ENCODE data around the gene CEP128.

CEP128 gene

DNA sequence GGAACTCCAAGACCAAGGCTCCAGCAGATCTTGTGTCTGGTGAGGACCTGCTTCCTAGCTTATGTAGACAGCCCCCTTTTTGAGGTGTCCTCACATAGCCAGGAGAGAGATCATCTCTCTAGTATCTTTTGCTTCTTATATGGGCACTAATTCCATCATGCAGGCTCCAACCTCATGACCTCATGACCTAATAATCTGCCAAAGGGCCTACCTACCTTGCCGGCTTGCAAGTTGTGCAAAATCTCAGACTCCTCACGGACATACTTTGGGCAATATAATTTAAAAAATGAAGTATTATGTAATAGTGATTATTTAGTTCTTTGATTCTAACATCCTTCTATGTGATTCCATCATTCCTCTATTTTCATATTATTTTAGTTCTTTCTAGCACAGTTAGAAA, 397.2 kb downstream of the CEP128 start:
- no peak overlapping the region for H3K27ac ChIP-seq (ENCODE audit: extremely low read depth, low read depth, low read length)
- no peak for TF ChIP-seq ZBTB7A (tag by site-specific recombination; IDR thresholded peaks at IDR 0.05; ENCODE audit: low read depth)
- TF ChIP-seq, protein P1, sequence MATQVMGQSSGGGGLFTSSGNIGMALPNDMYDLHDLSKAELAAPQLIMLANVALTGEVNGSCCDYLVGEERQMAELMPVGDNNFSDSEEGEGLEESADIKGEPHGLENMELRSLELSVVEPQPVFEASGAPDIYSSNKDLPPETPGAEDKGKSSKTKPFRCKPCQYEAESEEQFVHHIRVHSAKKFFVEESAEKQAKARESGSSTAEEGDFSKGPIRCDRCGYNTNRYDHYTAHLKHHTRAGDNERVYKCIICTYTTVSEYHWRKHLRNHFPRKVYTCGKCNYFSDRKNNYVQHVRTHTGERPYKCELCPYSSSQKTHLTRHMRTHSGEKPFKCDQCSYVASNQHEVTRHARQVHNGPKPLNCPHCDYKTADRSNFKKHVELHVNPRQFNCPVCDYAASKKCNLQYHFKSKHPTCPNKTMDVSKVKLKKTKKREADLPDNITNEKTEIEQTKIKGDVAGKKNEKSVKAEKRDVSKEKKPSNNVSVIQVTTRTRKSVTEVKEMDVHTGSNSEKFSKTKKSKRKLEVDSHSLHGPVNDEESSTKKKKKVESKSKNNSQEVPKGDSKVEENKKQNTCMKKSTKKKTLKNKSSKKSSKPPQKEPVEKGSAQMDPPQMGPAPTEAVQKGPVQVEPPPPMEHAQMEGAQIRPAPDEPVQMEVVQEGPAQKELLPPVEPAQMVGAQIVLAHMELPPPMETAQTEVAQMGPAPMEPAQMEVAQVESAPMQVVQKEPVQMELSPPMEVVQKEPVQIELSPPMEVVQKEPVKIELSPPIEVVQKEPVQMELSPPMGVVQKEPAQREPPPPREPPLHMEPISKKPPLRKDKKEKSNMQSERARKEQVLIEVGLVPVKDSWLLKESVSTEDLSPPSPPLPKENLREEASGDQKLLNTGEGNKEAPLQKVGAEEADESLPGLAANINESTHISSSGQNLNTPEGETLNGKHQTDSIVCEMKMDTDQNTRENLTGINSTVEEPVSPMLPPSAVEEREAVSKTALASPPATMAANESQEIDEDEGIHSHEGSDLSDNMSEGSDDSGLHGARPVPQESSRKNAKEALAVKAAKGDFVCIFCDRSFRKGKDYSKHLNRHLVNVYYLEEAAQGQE (tag by site-specific recombination; IDR thresholded peaks at IDR 0.05) = no peak
- TF ChIP-seq, protein P2, sequence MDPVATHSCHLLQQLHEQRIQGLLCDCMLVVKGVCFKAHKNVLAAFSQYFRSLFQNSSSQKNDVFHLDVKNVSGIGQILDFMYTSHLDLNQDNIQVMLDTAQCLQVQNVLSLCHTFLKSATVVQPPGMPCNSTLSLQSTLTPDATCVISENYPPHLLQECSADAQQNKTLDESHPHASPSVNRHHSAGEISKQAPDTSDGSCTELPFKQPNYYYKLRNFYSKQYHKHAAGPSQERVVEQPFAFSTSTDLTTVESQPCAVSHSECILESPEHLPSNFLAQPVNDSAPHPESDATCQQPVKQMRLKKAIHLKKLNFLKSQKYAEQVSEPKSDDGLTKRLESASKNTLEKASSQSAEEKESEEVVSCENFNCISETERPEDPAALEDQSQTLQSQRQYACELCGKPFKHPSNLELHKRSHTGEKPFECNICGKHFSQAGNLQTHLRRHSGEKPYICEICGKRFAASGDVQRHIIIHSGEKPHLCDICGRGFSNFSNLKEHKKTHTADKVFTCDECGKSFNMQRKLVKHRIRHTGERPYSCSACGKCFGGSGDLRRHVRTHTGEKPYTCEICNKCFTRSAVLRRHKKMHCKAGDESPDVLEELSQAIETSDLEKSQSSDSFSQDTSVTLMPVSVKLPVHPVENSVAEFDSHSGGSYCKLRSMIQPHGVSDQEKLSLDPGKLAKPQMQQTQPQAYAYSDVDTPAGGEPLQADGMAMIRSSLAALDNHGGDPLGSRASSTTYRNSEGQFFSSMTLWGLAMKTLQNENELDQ (tag by site-specific recombination; IDR thresholded peaks at IDR 0.05; ENCODE audit: low read depth) = no peak
- TF ChIP-seq ZNF530 (tag by site-specific recombination; IDR thresholded peaks at IDR 0.05; ENCODE audit: low read depth) = no peak
- TF ChIP-seq, protein P3, sequence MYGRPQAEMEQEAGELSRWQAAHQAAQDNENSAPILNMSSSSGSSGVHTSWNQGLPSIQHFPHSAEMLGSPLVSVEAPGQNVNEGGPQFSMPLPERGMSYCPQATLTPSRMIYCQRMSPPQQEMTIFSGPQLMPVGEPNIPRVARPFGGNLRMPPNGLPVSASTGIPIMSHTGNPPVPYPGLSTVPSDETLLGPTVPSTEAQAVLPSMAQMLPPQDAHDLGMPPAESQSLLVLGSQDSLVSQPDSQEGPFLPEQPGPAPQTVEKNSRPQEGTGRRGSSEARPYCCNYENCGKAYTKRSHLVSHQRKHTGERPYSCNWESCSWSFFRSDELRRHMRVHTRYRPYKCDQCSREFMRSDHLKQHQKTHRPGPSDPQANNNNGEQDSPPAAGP (tag by site-specific recombination; IDR thresholded peaks at IDR 0.05) = no peak
- TF ChIP-seq, protein P4, sequence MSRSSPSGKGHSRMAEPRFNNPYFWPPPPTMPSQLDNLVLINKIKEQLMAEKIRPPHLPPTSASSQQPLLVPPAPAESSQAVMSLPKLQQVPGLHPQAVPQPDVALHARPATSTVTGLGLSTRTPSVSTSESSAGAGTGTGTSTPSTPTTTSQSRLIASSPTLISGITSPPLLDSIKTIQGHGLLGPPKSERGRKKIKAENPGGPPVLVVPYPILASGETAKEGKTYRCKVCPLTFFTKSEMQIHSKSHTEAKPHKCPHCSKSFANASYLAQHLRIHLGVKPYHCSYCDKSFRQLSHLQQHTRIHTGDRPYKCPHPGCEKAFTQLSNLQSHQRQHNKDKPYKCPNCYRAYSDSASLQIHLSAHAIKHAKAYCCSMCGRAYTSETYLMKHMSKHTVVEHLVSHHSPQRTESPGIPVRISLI (tag by site-specific recombination; IDR thresholded peaks at IDR 0.05) = no peak
- TF ChIP-seq, protein P5, sequence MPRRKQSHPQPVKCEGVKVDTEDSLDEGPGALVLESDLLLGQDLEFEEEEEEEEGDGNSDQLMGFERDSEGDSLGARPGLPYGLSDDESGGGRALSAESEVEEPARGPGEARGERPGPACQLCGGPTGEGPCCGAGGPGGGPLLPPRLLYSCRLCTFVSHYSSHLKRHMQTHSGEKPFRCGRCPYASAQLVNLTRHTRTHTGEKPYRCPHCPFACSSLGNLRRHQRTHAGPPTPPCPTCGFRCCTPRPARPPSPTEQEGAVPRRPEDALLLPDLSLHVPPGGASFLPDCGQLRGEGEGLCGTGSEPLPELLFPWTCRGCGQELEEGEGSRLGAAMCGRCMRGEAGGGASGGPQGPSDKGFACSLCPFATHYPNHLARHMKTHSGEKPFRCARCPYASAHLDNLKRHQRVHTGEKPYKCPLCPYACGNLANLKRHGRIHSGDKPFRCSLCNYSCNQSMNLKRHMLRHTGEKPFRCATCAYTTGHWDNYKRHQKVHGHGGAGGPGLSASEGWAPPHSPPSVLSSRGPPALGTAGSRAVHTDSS (tag by site-specific recombination; IDR thresholded peaks at IDR 0.05) = no peak
- no peak for TF ChIP-seq ZNF19 (tag by site-specific recombination; IDR thresholded peaks at IDR 0.05; ENCODE audit: low read depth)
- no peak for TF ChIP-seq HOXD13 (CRISPR knock-in tag; IDR thresholded peaks at IDR 0.05; ENCODE audit: borderline replicate concordance)
- TF ChIP-seq ZNF239 (tag by site-specific recombination; IDR thresholded peaks at IDR 0.05) = no peak
- TF ChIP-seq, protein P6, sequence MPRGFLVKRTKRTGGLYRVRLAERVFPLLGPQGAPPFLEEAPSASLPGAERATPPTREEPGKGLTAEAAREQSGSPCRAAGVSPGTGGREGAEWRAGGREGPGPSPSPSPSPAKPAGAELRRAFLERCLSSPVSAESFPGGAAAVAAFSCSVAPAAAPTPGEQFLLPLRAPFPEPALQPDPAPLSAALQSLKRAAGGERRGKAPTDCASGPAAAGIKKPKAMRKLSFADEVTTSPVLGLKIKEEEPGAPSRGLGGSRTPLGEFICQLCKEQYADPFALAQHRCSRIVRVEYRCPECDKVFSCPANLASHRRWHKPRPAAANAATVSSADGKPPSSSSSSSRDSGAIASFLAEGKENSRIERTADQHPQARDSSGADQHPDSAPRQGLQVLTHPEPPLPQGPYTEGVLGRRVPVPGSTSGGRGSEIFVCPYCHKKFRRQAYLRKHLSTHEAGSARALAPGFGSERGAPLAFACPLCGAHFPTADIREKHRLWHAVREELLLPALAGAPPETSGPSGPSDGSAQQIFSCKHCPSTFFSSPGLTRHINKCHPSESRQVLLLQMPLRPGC (tag by site-specific recombination; IDR thresholded peaks at IDR 0.05) = no peak
- no peak for TF ChIP-seq ZSCAN16 (tag by site-specific recombination; IDR thresholded peaks at IDR 0.05)
- TF ChIP-seq ZNF266 (tag by site-specific recombination; IDR thresholded peaks at IDR 0.05; ENCODE audit: low read depth) = no peak
- TF ChIP-seq ZSCAN23 (tag by site-specific recombination; IDR thresholded peaks at IDR 0.05) = no peak
- no peak for TF ChIP-seq ZNF629 (tag by site-specific recombination; IDR thresholded peaks at IDR 0.05)
- TF ChIP-seq, protein P7, sequence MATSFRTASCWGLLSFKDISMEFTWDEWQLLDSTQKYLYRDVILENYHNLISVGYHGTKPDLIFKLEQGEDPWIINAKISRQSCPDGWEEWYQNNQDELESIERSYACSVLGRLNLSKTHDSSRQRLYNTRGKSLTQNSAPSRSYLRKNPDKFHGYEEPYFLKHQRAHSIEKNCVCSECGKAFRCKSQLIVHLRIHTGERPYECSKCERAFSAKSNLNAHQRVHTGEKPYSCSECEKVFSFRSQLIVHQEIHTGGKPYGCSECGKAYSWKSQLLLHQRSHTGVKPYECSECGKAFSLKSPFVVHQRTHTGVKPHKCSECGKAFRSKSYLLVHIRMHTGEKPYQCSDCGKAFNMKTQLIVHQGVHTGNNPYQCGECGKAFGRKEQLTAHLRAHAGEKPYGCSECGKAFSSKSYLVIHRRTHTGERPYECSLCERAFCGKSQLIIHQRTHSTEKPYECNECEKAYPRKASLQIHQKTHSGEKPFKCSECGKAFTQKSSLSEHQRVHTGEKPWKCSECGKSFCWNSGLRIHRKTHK (tag by site-specific recombination; IDR thresholded peaks at IDR 0.05) = no peak
- POLR2A ChIA-PET = no interaction called here
- H3K36me3 ChIP-seq (ENCODE audit: control insufficient read depth in 2 of 2, insufficient read depth in 1 of 2, low read length in 2 of 2) = no peaks in the 10 kb centered on the region
- CTCF ChIA-PET = no interaction called here
- H3K4me3 ChIP-seq (ENCODE audit: low read depth, low read length) = no peak overlapping the region
- H3K4me1 ChIP-seq (ENCODE audit: control insufficient read depth, insufficient read depth, low read length) = no peaks in the 10 kb centered on the region
- H3K9me3 ChIP-seq (ENCODE audit: control insufficient read depth, insufficient read depth, low read depth, low read length) = no peaks in the 10 kb centered on the region

Measured in HEK293 (cell line).